GM23338 (cell line): Measurements from ENCODE around the gene PLPPR5. TPM values are rescaled to one million over a fixed set of nuclear protein-coding genes. Genes with fewer than 3 reads are reported as not detected.

Source experiments
- ATAC-seq: fragments of 200-7000 bp; cut with Tn5 transposase; 3 replicates; pipeline ENCODE4 v1.9.1; 2020
- DNase-seq: peaks from one replicate; pipeline ENCODE4 v3.0.0-alpha.2; 2015; ENCODE audit warnings: low spot score
- H2AFZ ChIP-seq: fragments of 200-600 bp; sonication (generic); 2 replicates; pipeline ENCODE4 v1.8.0; 2016; ENCODE audit warnings: antibody characterized with exemption, mild to moderate bottlenecking, moderate library complexity
- H3F3A ChIP-seq: fragments of 200-600 bp; sonication (generic); replicated peaks from 2 replicates; pipeline ENCODE4 v1.8.0; 2017; ENCODE audit warnings: antibody characterized with exemption, mixed run types, low read depth
- H3K27ac ChIP-seq: fragments of 200-600 bp; sonication (generic); 2 replicates; pipeline ENCODE4 v1.6.1; 2016; ENCODE audit warnings: low read depth
- H3K27me3 ChIP-seq: fragments of 200-600 bp; sonication (generic); 2 replicates; pipeline ENCODE4 v1.8.0; 2016; ENCODE audit warnings: mild to moderate bottlenecking, mixed run types, moderate library complexity; ENCODE audit not compliant: insufficient read depth
- H3K36me3 ChIP-seq: fragments of 200-600 bp; sonication (generic); 2 replicates; pipeline ENCODE4 v1.8.0; 2016; ENCODE audit warnings: mild to moderate bottlenecking; ENCODE audit not compliant: insufficient read depth
- H3K4me1 ChIP-seq: fragments of 200-600 bp; sonication (generic); 2 replicates; pipeline ENCODE4 v1.8.0; 2016; ENCODE audit warnings: mild to moderate bottlenecking, moderate library complexity; ENCODE audit not compliant: insufficient read depth
- H3K4me2 ChIP-seq: fragments of 200-600 bp; sonication (generic); 2 replicates; pipeline ENCODE4 v1.7.1; 2017; ENCODE audit warnings: mixed run types
- H3K4me3 ChIP-seq: fragments of 200-600 bp; sonication (generic); 2 replicates; pipeline ENCODE4 v1.6.1; 2016; ENCODE audit warnings: mixed run types
- H3K79me2 ChIP-seq: fragments of 200-600 bp; sonication (generic); replicated peaks from 2 replicates; pipeline ENCODE4 v1.8.0; 2017; ENCODE audit warnings: mild to moderate bottlenecking; ENCODE audit not compliant: insufficient read depth
- H3K9me2 ChIP-seq: fragments of 200-600 bp; sonication (generic); 2 replicates; pipeline ENCODE4 v1.8.0; 2017; ENCODE audit not compliant: insufficient read depth
- H4K20me1 ChIP-seq: fragments of 200-600 bp; sonication (generic); replicated peaks from 2 replicates; pipeline ENCODE4 v1.8.0; 2017; ENCODE audit warnings: mild to moderate bottlenecking; ENCODE audit not compliant: insufficient read depth
- H3K27ac Mint-ChIP-seq: 2 replicates; pipeline ENCODE4 v1.8.0; 2020; ENCODE audit warnings: inconsistent platforms, mild to moderate bottlenecking, moderate library complexity, mixed read lengths
- H3K27me3 Mint-ChIP-seq: 3 replicates; pipeline ENCODE4 v1.8.0; 2022; ENCODE audit warnings: low read depth, mild to moderate bottlenecking, moderate library complexity, mixed read lengths, inconsistent platforms; ENCODE audit not compliant: insufficient read depth, poor library complexity
- H3K36me3 Mint-ChIP-seq: 3 replicates; pipeline ENCODE4 v1.8.0; 2021; ENCODE audit warnings: low read depth, mild to moderate bottlenecking, inconsistent platforms, moderate library complexity, mixed read lengths
- H3K4me1 Mint-ChIP-seq: 3 replicates; pipeline ENCODE4 v1.8.0; 2020; ENCODE audit warnings: mild to moderate bottlenecking, inconsistent platforms, mixed read lengths
- H3K4me3 Mint-ChIP-seq: 3 replicates; pipeline ENCODE4 v1.8.0; 2021; ENCODE audit warnings: moderate library complexity, mild to moderate bottlenecking, inconsistent platforms, mixed read lengths
- H3K9me3 Mint-ChIP-seq: 3 replicates; pipeline ENCODE4 v1.8.0; 2020; ENCODE audit warnings: moderate library complexity, mild to moderate bottlenecking, inconsistent platforms, mixed read lengths
- CREB1 ChIP-seq: fragments of 250-450 bp; sonication (Bioruptor Pico); IDR thresholded peaks from 2 replicates; pipeline ENCODE4 v1.5.0; 2020; ENCODE audit warnings: low read depth, mild to moderate bottlenecking, moderate library complexity
- EZH2 ChIP-seq: fragments of 200-600 bp; sonication (generic); IDR thresholded peaks from one replicate; pipeline ENCODE4 v1.8.0; 2017; ENCODE audit warnings: antibody characterized with exemption, mild to moderate bottlenecking, low read depth; ENCODE audit not compliant: unreplicated experiment
- EZH2phosphoT487 ChIP-seq: fragments of 200-600 bp; sonication (generic); IDR thresholded peaks from one replicate; pipeline ENCODE4 v1.8.1; 2018; ENCODE audit warnings: antibody characterized with exemption; ENCODE audit not compliant: unreplicated experiment
- JUNB ChIP-seq: IDR thresholded peaks from one replicate; pipeline ENCODE4 v1.6.1; 2016; ENCODE audit warnings: antibody characterized with exemption; ENCODE audit not compliant: unreplicated experiment
- NANOG ChIP-seq: IDR thresholded peaks from 2 replicates; pipeline ENCODE4 v1.6.1; 2016; ENCODE audit warnings: antibody characterized with exemption, borderline replicate concordance
- POLR2AphosphoS5 ChIP-seq: IDR thresholded peaks from 2 replicates; pipeline ENCODE4 v1.6.1; 2016; ENCODE audit warnings: antibody characterized with exemption, low read depth
- REST ChIP-seq: IDR thresholded peaks from one replicate; pipeline ENCODE4 v1.6.1; 2018; ENCODE audit warnings: antibody characterized with exemption; ENCODE audit not compliant: unreplicated experiment
- STAT1 ChIP-seq: IDR thresholded peaks from one replicate; pipeline ENCODE4 v1.6.1; 2016; ENCODE audit warnings: antibody characterized with exemption; ENCODE audit not compliant: unreplicated experiment
- ZNF114 ChIP-seq: fragments of 250-450 bp; sonication (Bioruptor Pico); IDR thresholded peaks from 2 replicates; pipeline ENCODE4 v1.5.0; 2020; ENCODE audit warnings: mild to moderate bottlenecking, moderate library complexity
- ZNF331 ChIP-seq: fragments of 250-450 bp; sonication (Bioruptor Pico); IDR thresholded peaks from 2 replicates; pipeline ENCODE4 v1.5.0; 2020; ENCODE audit warnings: low read depth, mild to moderate bottlenecking, moderate library complexity
- ZNF462 ChIP-seq: fragments of 250-450 bp; sonication (Bioruptor Pico); IDR thresholded peaks from 2 replicates; pipeline ENCODE4 v1.5.0; 2020; ENCODE audit warnings: mild to moderate bottlenecking, moderate library complexity
- polyA plus RNA-seq: library from polyadenylated mRNA; unstranded; fragments of >200 nt; fragmentation: Nextera tagmentation; extraction: Ambion mirVana; gene quantifications from 2 replicates; pipeline ENCODE4 v1.2.1, GENCODE V29; 2016
- total RNA-seq: library from RNA; depleted of rRNA; stranded (reverse); fragments of >200 nt; shearing (Covaris generic); gene quantifications from 2 replicates; pipeline ENCODE4 v1.2.3, GENCODE V29; 2014
- TF ChIP-seq, protein P1 (sequence below): IDR thresholded peaks from 2 replicates; pipeline ENCODE4 v1.6.1; 2016; ENCODE audit warnings: antibody characterized with exemption
- TF ChIP-seq, protein P2 (sequence below), 2 experiments: fragments of 200-600 bp in 1 of 2; sonication (generic) in 1 of 2; conservative IDR thresholded peaks; 2 replicates each; pipeline versions ENCODE4 v1.5.1 to v1.6.1; 2016 to 2017; ENCODE audit warnings: antibody characterized with exemption in 2 of 2, low read depth in 2 of 2, mild to moderate bottlenecking in 2 of 2, moderate library complexity in 1 of 2

PLPPR5 gene
- total and polyA plus RNA-seq, 2 experiments from 2014 or later: 3.2 to 4.2 TPM

GRCh38 chr1:98893371-98893770, 111.3 kb downstream of the PLPPR5 start:
- ATAC-seq (no peak), DNase-seq (no peak)
- Histone ChIP-seq H3K27ac (no peak overlapping the region), H2AFZ (no peak overlapping the region), H4K20me1 (no peaks in the 10 kb centered on the region), H3K4me3 (no peak overlapping the region), H3K4me2 (no peak overlapping the region), H3F3A (no peaks in the 10 kb centered on the region), H3K27me3 (no peaks in the 10 kb centered on the region), H3K36me3 (no peaks in the 10 kb centered on the region), H3K79me2 (no peaks in the 10 kb centered on the region), H3K4me1 (no peaks in the 10 kb centered on the region), H3K9me2 (no peaks in the 10 kb centered on the region)
- no peaks in the 10 kb centered on the region for H3K27me3 Mint-ChIP-seq
- no peak overlapping the region for H3K27ac Mint-ChIP-seq
- TF ChIP-seq ZNF462 (CRISPR knock-in tag) (no peak), NANOG (no peak), POLR2AphosphoS5 (no peak), EZH2phosphoT487 (no peak), REST (no peak), STAT1 (no peak), EZH2 (no peak), JUNB (no peak), ZNF331 (no peak), ZNF114 (CRISPR knock-in tag) (no peak), CREB1 (CRISPR knock-in tag) (no peak)
- TF ChIP-seq, protein P1, sequence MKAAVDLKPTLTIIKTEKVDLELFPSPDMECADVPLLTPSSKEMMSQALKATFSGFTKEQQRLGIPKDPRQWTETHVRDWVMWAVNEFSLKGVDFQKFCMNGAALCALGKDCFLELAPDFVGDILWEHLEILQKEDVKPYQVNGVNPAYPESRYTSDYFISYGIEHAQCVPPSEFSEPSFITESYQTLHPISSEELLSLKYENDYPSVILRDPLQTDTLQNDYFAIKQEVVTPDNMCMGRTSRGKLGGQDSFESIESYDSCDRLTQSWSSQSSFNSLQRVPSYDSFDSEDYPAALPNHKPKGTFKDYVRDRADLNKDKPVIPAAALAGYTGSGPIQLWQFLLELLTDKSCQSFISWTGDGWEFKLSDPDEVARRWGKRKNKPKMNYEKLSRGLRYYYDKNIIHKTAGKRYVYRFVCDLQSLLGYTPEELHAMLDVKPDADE: no peak
- TF ChIP-seq, protein P2, sequence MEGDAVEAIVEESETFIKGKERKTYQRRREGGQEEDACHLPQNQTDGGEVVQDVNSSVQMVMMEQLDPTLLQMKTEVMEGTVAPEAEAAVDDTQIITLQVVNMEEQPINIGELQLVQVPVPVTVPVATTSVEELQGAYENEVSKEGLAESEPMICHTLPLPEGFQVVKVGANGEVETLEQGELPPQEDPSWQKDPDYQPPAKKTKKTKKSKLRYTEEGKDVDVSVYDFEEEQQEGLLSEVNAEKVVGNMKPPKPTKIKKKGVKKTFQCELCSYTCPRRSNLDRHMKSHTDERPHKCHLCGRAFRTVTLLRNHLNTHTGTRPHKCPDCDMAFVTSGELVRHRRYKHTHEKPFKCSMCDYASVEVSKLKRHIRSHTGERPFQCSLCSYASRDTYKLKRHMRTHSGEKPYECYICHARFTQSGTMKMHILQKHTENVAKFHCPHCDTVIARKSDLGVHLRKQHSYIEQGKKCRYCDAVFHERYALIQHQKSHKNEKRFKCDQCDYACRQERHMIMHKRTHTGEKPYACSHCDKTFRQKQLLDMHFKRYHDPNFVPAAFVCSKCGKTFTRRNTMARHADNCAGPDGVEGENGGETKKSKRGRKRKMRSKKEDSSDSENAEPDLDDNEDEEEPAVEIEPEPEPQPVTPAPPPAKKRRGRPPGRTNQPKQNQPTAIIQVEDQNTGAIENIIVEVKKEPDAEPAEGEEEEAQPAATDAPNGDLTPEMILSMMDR (conservative IDR thresholded peaks at IDR 0.05; ENCODE audit: low read depth in 2 of 2): no peak
- no peaks in the 10 kb centered on the region for H3K36me3 Mint-ChIP-seq
- no peak overlapping the region for H3K4me3 Mint-ChIP-seq
- H3K4me1 Mint-ChIP-seq: no peaks in the 10 kb centered on the region
- H3K9me3 Mint-ChIP-seq: no peaks in the 10 kb centered on the region
